HFFc6 (cell line): ENCODE measurements around the gene RASGRP4. TPM values are rescaled to one million over a fixed set of nuclear protein-coding genes. Genes with fewer than 3 reads are reported as not detected.

Experiments
- DNase-seq: peaks from one replicate; pipeline ENCODE4 v3.0.0-alpha.2; 2018
- H3K27ac Mint-ChIP-seq: 2 replicates; pipeline ENCODE4 v1.8.0; 2020; ENCODE audit warnings: mild to moderate bottlenecking, mixed read lengths
- H3K27me3 Mint-ChIP-seq: 2 replicates; pipeline ENCODE4 v1.8.0; 2021; ENCODE audit warnings: mild to moderate bottlenecking, moderate library complexity, mixed read lengths; ENCODE audit not compliant: insufficient read depth
- H3K36me3 Mint-ChIP-seq: 2 replicates; pipeline ENCODE4 v1.8.0; 2021; ENCODE audit warnings: low read depth, mixed read lengths
- H3K4me1 Mint-ChIP-seq: 2 replicates; pipeline ENCODE4 v1.8.0; 2020; ENCODE audit warnings: low read depth, mixed read lengths
- H3K4me3 Mint-ChIP-seq: 2 replicates; pipeline ENCODE4 v1.8.0; 2020; ENCODE audit warnings: mild to moderate bottlenecking, moderate library complexity, mixed read lengths
- H3K9me3 Mint-ChIP-seq: 2 replicates; pipeline ENCODE4 v1.8.0; 2020; ENCODE audit warnings: mild to moderate bottlenecking, mixed read lengths
- CTCF ChIP-seq: fragments of 200-600 bp; sonication (generic); IDR thresholded peaks from 2 replicates; pipeline ENCODE4 v1.5.0; 2021; ENCODE audit warnings: antibody characterized with exemption, mild to moderate bottlenecking
- total RNA-seq, 6 experiments: library from RNA; stranded (reverse); fragmentation: NEBNext Ultra II Directional; extraction: Animal tissue kit (Norgen Biotek cat#: 25700); gene quantifications; 2 replicates in 1 of 6; 3 replicates in 5 of 6; pipeline ENCODE4 v1.2.3, GENCODE V29; 2021

RASGRP4 gene
- total RNA-seq, 6 experiments from 2014 or later, result not detected

GRCh38 chr19:38452430-38453366 is 26.7 kb upstream of the RASGRP4 start:
- H3K27me3 Mint-ChIP-seq, result peaks cover 20% of the 10 kb centered on the region
- no peaks in the 10 kb centered on the region for H3K4me1 Mint-ChIP-seq
- TF ChIP-seq CTCF, result no peak
- no peak overlapping the region for H3K4me3 Mint-ChIP-seq
- H3K27ac Mint-ChIP-seq, result no peak overlapping the region
- no peaks in the 10 kb centered on the region for H3K36me3 Mint-ChIP-seq
- DNase-seq, result no peak
- H3K9me3 Mint-ChIP-seq, result no peaks in the 10 kb centered on the region

- DNase-seq, result no peak
- no peak overlapping the region for H3K27ac Mint-ChIP-seq
- H3K4me3 Mint-ChIP-seq, result no peak overlapping the region
- no peak for TF ChIP-seq CTCF
- H3K27me3 Mint-ChIP-seq, result peaks cover 20% of the 10 kb centered on the region
- H3K9me3 Mint-ChIP-seq, result no peaks in the 10 kb centered on the region
- no peaks in the 10 kb centered on the region for H3K4me1 Mint-ChIP-seq
- no peaks in the 10 kb centered on the region for H3K36me3 Mint-ChIP-seq
Observed at GRCh38 chr19:38451629-38452028, 25.6 kb upstream of the RASGRP4 start.

- H3K9me3 Mint-ChIP-seq, result no peaks in the 10 kb centered on the region
- no peak for TF ChIP-seq CTCF
- H3K27ac Mint-ChIP-seq, result no peak overlapping the region
- H3K4me1 Mint-ChIP-seq, result no peaks in the 10 kb centered on the region
- no peaks in the 10 kb centered on the region for H3K36me3 Mint-ChIP-seq
- H3K27me3 Mint-ChIP-seq, result peaks cover 23% of the 10 kb centered on the region
- H3K4me3 Mint-ChIP-seq, result no peak overlapping the region
- no peak for DNase-seq
Observed at GRCh38 chr19:38451036-38451435, 25.0 kb upstream of the RASGRP4 start.

GRCh38 chr19:38449518-38449917 is 23.5 kb upstream of the RASGRP4 start:
- no peak for DNase-seq
- no peak overlapping the region for H3K27ac Mint-ChIP-seq
- no peak overlapping the region for H3K4me3 Mint-ChIP-seq
- no peaks in the 10 kb centered on the region for H3K9me3 Mint-ChIP-seq
- peaks cover 28% of the 10 kb centered on the region for H3K27me3 Mint-ChIP-seq
- TF ChIP-seq CTCF, result no peak
- H3K36me3 Mint-ChIP-seq, result no peaks in the 10 kb centered on the region
- no peaks in the 10 kb centered on the region for H3K4me1 Mint-ChIP-seq

- peaks cover 29% of the 10 kb centered on the region for H3K27me3 Mint-ChIP-seq
- no peaks in the 10 kb centered on the region for H3K4me1 Mint-ChIP-seq
- no peak for TF ChIP-seq CTCF
- H3K27ac Mint-ChIP-seq, result no peak overlapping the region
- H3K36me3 Mint-ChIP-seq, result no peaks in the 10 kb centered on the region
- no peak overlapping the region for H3K4me3 Mint-ChIP-seq
- H3K9me3 Mint-ChIP-seq, result no peaks in the 10 kb centered on the region
- DNase-seq, result no peak
Observed at GRCh38 chr19:38448225-38448624, 22.2 kb upstream of the RASGRP4 start.
